HG03520 (cell line): ENCODE data around the gene BIVM.

Source experiments
- ATAC-seq: cut with Tn5 transposase; IDR thresholded peaks from one replicate; pipeline ENCODE4 v1.9.1; 2021; ENCODE audit warnings: mild to moderate bottlenecking, moderate library complexity; ENCODE audit not compliant: unreplicated experiment

BIVM gene

GRCh38 chr13:102875256-102875655, 76.3 kb downstream of the BIVM start:
- no peak for ATAC-seq

GRCh38 chr13:102877303-102877702, 78.4 kb downstream of the BIVM start:
- ATAC-seq = no peak

- ATAC-seq = no peak
Measured at GRCh38 chr13:102878481-102878880, 79.6 kb downstream of the BIVM start.

DNA sequence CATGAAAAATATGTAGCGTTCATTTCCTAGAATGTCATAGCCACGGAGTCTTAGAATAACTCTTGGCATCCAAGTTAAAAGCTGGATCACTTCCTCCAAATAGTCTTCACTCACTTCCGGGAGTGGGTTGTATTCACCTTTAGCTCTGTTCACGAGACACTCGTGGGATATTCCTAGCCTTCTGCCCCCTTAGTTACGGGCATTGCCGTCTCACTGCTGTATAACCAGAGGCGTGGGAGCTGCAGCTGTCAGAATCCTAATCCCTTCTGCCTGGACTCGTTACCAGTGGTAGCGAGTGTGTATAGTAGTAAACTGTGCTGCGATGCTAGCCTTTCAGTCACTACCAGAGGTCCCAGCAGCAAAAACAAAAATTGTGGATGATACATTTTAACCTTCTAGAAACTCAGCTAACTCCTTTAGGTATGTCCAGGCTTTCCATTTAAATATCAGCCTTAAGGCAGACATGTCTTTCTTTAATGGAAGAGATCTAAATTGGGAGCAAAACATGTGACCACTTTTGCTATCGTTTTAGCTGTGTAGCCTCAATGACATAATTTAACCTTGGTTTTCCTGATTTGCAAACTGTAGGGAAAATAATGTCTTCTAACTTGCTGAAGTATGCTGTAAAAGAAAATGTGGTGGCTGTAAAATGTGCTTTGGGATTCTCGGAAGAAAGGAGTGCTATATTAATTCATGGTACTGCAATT, 81.0 kb downstream of the BIVM start:
- no peak for ATAC-seq

GRCh38 chr13:102881819-102882686, 83.1 kb downstream of the BIVM start:
- no peak for ATAC-seq
